K562 (cell line): Measurements from ENCODE around the gene PIN1. TPM values are rescaled to one million over a fixed set of nuclear protein-coding genes. Genes with fewer than 3 reads are reported as not detected.
A peak's percentile ranks its signal among the peaks of the same experiment; 100 is the strongest.

Experiments used
- BCLAF1 ChIP-seq, 2 experiments: fragments of 450-650 bp in 1 of 2; IDR thresholded peaks; 2 replicates each; pipeline ENCODE4 v1.6.1; 2011 to 2017; ENCODE audit warnings: low read depth in 2 of 2, antibody characterized with exemption in 1 of 2, borderline replicate concordance in 1 of 2, low read length in 1 of 2, mild to moderate bottlenecking in 1 of 2, mixed read lengths in 1 of 2; ENCODE audit not compliant: control insufficient read depth in 1 of 2
- CEBPB ChIP-seq: fragments of 450-650 bp; IDR thresholded peaks from 2 replicates; pipeline ENCODE4 v1.6.1; 2016; ENCODE audit warnings: missing genetic modification characterization, missing compliant biosample characterization
- FOXJ2 ChIP-seq: fragments of 200-800 bp; sonication (Bioruptor generic); IDR thresholded peaks from 2 replicates; pipeline ENCODE4 v1.6.1; 2016; ENCODE audit warnings: missing genetic modification characterization, missing compliant biosample characterization
- GATAD2A ChIP-seq: fragments of 450-650 bp; IDR thresholded peaks from 2 replicates; pipeline ENCODE4 v1.6.1; 2017
- HDAC6 ChIP-seq: IDR thresholded peaks from 2 replicates; pipeline ENCODE4 v1.6.1; 2012; ENCODE audit warnings: low read depth, mild to moderate bottlenecking, control low read depth, inconsistent platforms, low read length, moderate library complexity
- NR2C1 ChIP-seq, 2 experiments: fragments of 450-650 bp; IDR thresholded peaks; 2 replicates each; pipeline ENCODE4 v1.6.1; 2017; ENCODE audit warnings: mild to moderate bottlenecking in 2 of 2, antibody characterized with exemption in 1 of 2, inconsistent platforms in 1 of 2, missing compliant biosample characterization in 1 of 2, missing genetic modification characterization in 1 of 2
- POLR3G ChIP-seq: IDR thresholded peaks from 2 replicates; pipeline ENCODE4 v1.6.1; 2011; ENCODE audit not compliant: insufficient read length, insufficient replicate concordance; ENCODE audit errors: extremely low read depth
- SPI1 ChIP-seq: IDR thresholded peaks from 2 replicates; pipeline ENCODE4 v1.6.1; 2011; ENCODE audit warnings: low read depth, low read length, control low read depth, borderline replicate concordance
- STAG1 ChIP-seq: sonication (generic); formaldehyde crosslinking; IDR thresholded peaks from 2 replicates; pipeline ENCODE4 v1.5.0; 2020; ENCODE audit warnings: missing genetic modification reagents, borderline replicate concordance
- TARDBP ChIP-seq: fragments of 450-650 bp; IDR thresholded peaks from 2 replicates; pipeline ENCODE4 v1.6.1; 2016
- TEAD4 ChIP-seq, 2 experiments: sonication (generic) in 1 of 2; formaldehyde crosslinking in 1 of 2; IDR thresholded peaks; 2 replicates each; pipeline versions ENCODE4 v1.6.1 to v1.8.0; 2012 to 2022; ENCODE audit warnings: borderline replicate concordance in 1 of 2, inconsistent platforms in 1 of 2, low read length in 1 of 2, mild to moderate bottlenecking in 1 of 2, missing genetic modification reagents in 1 of 2
- TFAM ChIP-seq: fragments of 250-450 bp; sonication (Bioruptor Pico); conservative IDR thresholded peaks from 2 replicates; pipeline ENCODE4 v1.5.0; 2021; ENCODE audit warnings: mild to moderate bottlenecking, moderate library complexity
- ZBED1 ChIP-seq: IDR thresholded peaks from 2 replicates; pipeline ENCODE4 v1.6.1; 2014
- ZBTB26 ChIP-seq: fragments of 450-650 bp; formaldehyde crosslinking; IDR thresholded peaks from 2 replicates; pipeline ENCODE4 v1.4.0; 2022; ENCODE audit warnings: missing genetic modification characterization
- ZNF12 ChIP-seq: sonication (generic); formaldehyde crosslinking; IDR thresholded peaks from 2 replicates; pipeline ENCODE4 v1.4.0; 2020; ENCODE audit warnings: mild to moderate bottlenecking, missing genetic modification reagents
- ZNF507 ChIP-seq: conservative IDR thresholded peaks from 2 replicates; pipeline ENCODE4 v1.6.1; 2017; ENCODE audit warnings: missing genetic modification characterization, missing compliant biosample characterization
- polyA plus RNA-seq, 8 experiments: library from polyadenylated mRNA; depleted of rRNA in 4 of 8; stranded (reverse) in 5 of 8; unstranded in 3 of 8; fragments of >200 nt; fragmentation: Nextera tagmentation in 2 of 8; fragmentation: Illumina TruSeq in 1 of 8; extraction: Ambion mirVana in 2 of 8; extraction: Trizol in 1 of 8; gene quantifications; 2 replicates each; pipeline versions ENCODE4 v1.2.1 to v1.2.3, GENCODE V29; 2011 to 2014; ENCODE audit warnings: inconsistent platforms in 1 of 8, missing spikeins in 1 of 8
- total RNA-seq, 7 experiments: library from RNA; depleted of rRNA in 6 of 7; stranded (reverse); fragments of >200 nt in 6 of 7; fragmentation: Illumina TruSeq in 2 of 7; extraction: Trizol in 2 of 7; gene quantifications; 2 replicates each; pipeline versions ENCODE4 v1.2.1 to v1.2.3, GENCODE V29; 2011 to 2021; ENCODE audit warnings: low replicate concordance in 1 of 7
- TF ChIP-seq, protein P1 (sequence below): IDR thresholded peaks from 3 replicates; pipeline ENCODE4 v1.6.1; 2011; ENCODE audit warnings: borderline replicate concordance, mild to moderate bottlenecking, moderate library complexity; ENCODE audit not compliant: insufficient read length; ENCODE audit errors: extremely low read depth

Gene PIN1
- total and polyA plus RNA-seq, 9 of the 15 experiments (the other 6 are each of a cell fraction or from before 2014, with no cell fraction given) = 1.6 to 178 (median 42.5) TPM

DNA sequence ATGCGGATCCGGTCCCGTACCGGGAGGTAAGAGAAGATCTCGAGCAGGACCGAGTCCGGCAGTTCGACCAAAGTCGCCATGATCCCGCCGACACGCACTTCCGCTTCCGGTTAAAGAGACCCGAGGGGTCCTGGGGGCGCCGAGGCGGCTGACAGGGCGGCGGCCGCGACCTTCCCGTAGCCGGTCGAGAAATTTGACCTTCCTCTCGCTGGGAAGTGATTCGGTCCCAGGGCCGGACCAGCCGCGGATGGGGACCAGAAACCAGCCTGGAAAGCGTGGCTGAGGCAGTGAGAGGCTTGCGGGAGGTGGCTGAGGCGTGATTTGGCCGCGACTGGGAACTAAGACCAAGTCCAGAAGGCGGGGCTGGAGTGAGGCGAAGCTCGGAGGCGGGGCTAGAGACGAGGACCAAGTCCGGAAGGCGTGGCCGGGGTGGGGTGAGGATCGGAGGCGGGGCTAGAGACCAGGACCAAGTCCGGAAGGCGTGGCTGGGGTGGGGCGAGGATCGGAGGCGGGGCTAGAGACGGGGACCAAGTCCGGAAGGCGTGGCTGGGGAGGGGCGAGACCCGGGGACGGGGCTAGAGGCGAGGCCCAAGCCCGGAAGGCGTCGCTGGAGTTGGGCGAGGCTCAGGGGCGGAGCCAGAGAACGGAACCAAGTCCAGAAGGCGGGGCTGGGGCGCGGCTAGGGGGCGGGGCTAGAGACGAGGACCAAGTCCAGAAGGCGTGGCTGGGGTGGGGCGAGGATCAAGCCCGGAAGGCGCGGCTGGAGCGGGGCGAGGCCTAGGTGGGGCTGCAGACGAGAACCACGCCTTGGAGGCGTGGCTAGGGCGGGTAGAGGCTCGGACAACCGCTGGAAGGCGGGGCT, 16.2 kb upstream of the PIN1 start, which contains the start of gene FBXL12 (continued):
- TF ChIP-seq, protein P1, sequence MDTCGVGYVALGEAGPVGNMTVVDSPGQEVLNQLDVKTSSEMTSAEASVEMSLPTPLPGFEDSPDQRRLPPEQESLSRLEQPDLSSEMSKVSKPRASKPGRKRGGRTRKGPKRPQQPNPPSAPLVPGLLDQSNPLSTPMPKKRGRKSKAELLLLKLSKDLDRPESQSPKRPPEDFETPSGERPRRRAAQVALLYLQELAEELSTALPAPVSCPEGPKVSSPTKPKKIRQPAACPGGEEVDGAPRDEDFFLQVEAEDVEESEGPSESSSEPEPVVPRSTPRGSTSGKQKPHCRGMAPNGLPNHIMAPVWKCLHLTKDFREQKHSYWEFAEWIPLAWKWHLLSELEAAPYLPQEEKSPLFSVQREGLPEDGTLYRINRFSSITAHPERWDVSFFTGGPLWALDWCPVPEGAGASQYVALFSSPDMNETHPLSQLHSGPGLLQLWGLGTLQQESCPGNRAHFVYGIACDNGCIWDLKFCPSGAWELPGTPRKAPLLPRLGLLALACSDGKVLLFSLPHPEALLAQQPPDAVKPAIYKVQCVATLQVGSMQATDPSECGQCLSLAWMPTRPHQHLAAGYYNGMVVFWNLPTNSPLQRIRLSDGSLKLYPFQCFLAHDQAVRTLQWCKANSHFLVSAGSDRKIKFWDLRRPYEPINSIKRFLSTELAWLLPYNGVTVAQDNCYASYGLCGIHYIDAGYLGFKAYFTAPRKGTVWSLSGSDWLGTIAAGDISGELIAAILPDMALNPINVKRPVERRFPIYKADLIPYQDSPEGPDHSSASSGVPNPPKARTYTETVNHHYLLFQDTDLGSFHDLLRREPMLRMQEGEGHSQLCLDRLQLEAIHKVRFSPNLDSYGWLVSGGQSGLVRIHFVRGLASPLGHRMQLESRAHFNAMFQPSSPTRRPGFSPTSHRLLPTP = no peak
- TF ChIP-seq ZBED1 = peak; percentile 9; the same call in 1 of the 2 replicates
- peak; percentile 92 for TF ChIP-seq SPI1
- TF ChIP-seq FOXJ2 (tag) = no peak
- 0 out of 2 replicates have a peak, but pooled peaks have one; percentile 51 for TF ChIP-seq ZNF12 (CRISPR knock-in tag)
- TF ChIP-seq TARDBP = peak; percentile 74; the same call in 1 of the 2 replicates
- TF ChIP-seq BCLAF1 (IDR thresholded peaks at IDR 0.05; ENCODE audit: borderline replicate concordance in 1 of 2, control insufficient read depth in 1 of 2, low read depth in 2 of 2, low read length in 1 of 2) = no peak
- no peak for TF ChIP-seq STAG1 (CRISPR knock-in tag)
- no peak for TF ChIP-seq HDAC6
- peak; percentile 87; the same call in 1 of the 2 replicates for TF ChIP-seq GATAD2A
- no peak for TF ChIP-seq CEBPB (tag)
- no peak for TF ChIP-seq POLR3G
- TF ChIP-seq TEAD4 (IDR thresholded peaks at IDR 0.05; ENCODE audit: low read length) = no peak
- no peak for TF ChIP-seq TEAD4 (CRISPR knock-in tag; IDR thresholded peaks at IDR 0.05; ENCODE audit: borderline replicate concordance)
- peak; percentile 85 for TF ChIP-seq NR2C1 (IDR thresholded peaks at IDR 0.05)
- TF ChIP-seq NR2C1 (tag; IDR thresholded peaks at IDR 0.05) = peak; percentile 85
- TF ChIP-seq TFAM (CRISPR knock-in tag) = no peak
- TF ChIP-seq ZBTB26 (CRISPR knock-in tag) = no peak
- no peak for TF ChIP-seq ZNF507 (tag)
